Central memory CD8-positive, alpha-beta T cell (primary cell): ENCODE results near the gene ANKMY1.
A peak's percentile ranks its signal among the peaks of the same experiment; 100 is the strongest.

Source experiments
- ATAC-seq: fragments of 150-1000 bp; cut with Tn5 transposase; replicated peaks from 2 replicates; pipeline ENCODE4 v1.10.0; 2022; ENCODE audit warnings: mild to moderate bottlenecking, moderate FRiP score, moderate number of reproducible peaks; ENCODE audit not compliant: poor library complexity, severe bottlenecking; ENCODE audit errors: extremely low read depth
- DNase-seq, 2 donors: peaks; one replicate each; pipeline ENCODE4 v3.0.0; 2021; ENCODE audit warnings: low spot score in 2 of 2
- H3K27ac Mint-ChIP-seq: one replicate; pipeline ENCODE4 v1.8.0; 2022; ENCODE audit warnings: low read depth, mild to moderate bottlenecking, moderate library complexity, mixed read lengths
- H3K27me3 Mint-ChIP-seq: one replicate; pipeline ENCODE4 v1.8.0; 2022; ENCODE audit warnings: mixed read lengths
- H3K36me3 Mint-ChIP-seq: one replicate; pipeline ENCODE4 v1.8.0; 2022; ENCODE audit warnings: mild to moderate bottlenecking, moderate library complexity, mixed read lengths; ENCODE audit not compliant: insufficient read depth
- H3K4me1 Mint-ChIP-seq: one replicate; pipeline ENCODE4 v1.8.0; 2022; ENCODE audit warnings: mixed read lengths
- H3K4me3 Mint-ChIP-seq: one replicate; pipeline ENCODE4 v1.8.0; 2022; ENCODE audit warnings: mild to moderate bottlenecking, moderate library complexity, mixed read lengths
- H3K9me3 Mint-ChIP-seq: one replicate; pipeline ENCODE4 v1.8.0; 2022; ENCODE audit warnings: mixed read lengths

ANKMY1 gene

GRCh38 chr2:240479111-240479501 lies 78.7 kb downstream of the ANKMY1 start:
- H3K9me3 Mint-ChIP-seq = peaks cover 12% of the 10 kb centered on the region
- no peaks in the 10 kb centered on the region for H3K27me3 Mint-ChIP-seq
- no peaks in the 10 kb centered on the region for H3K4me1 Mint-ChIP-seq
- no peak for DNase-seq
- no peak overlapping the region for H3K27ac Mint-ChIP-seq
- H3K4me3 Mint-ChIP-seq = no peak overlapping the region
- no peak for ATAC-seq
- H3K36me3 Mint-ChIP-seq = peaks cover 2% of the 10 kb centered on the region

- H3K36me3 Mint-ChIP-seq = peaks cover 2% of the 10 kb centered on the region
- H3K4me3 Mint-ChIP-seq = no peak overlapping the region
- H3K9me3 Mint-ChIP-seq = peaks cover 12% of the 10 kb centered on the region
- H3K27ac Mint-ChIP-seq = no peak overlapping the region
- ATAC-seq (no peak), DNase-seq (no peak)
- H3K27me3 Mint-ChIP-seq = no peaks in the 10 kb centered on the region
- H3K4me1 Mint-ChIP-seq = no peaks in the 10 kb centered on the region
Measured at GRCh38 chr2:240478346-240479110, 79.3 kb downstream of the ANKMY1 start.

GRCh38 chr2:240477916-240478315 lies 79.9 kb downstream of the ANKMY1 start:
- H3K27me3 Mint-ChIP-seq = no peaks in the 10 kb centered on the region
- no peak overlapping the region for H3K27ac Mint-ChIP-seq
- ATAC-seq (no peak), DNase-seq (no peak)
- no peaks in the 10 kb centered on the region for H3K4me1 Mint-ChIP-seq
- H3K36me3 Mint-ChIP-seq = peaks cover 2% of the 10 kb centered on the region
- no peak overlapping the region for H3K4me3 Mint-ChIP-seq
- H3K9me3 Mint-ChIP-seq = peaks cover 12% of the 10 kb centered on the region

- no peak for ATAC-seq
- Mint-ChIP-seq H3K4me1 (no peaks in the 10 kb centered on the region), H3K27ac (no peak overlapping the region), H3K36me3 (no peaks in the 10 kb centered on the region), H3K9me3 (peaks cover 12% of the 10 kb centered on the region), H3K27me3 (no peaks in the 10 kb centered on the region), H3K4me3 (no peak overlapping the region)
- DNase-seq = no peak
Measured at GRCh38 chr2:240473211-240473610, 84.6 kb downstream of the ANKMY1 start.

GRCh38 chr2:240472078-240472790 lies 85.6 kb downstream of the ANKMY1 start:
- ATAC-seq = no peak
- no peak overlapping the region for H3K4me3 Mint-ChIP-seq
- peaks cover 12% of the 10 kb centered on the region for H3K9me3 Mint-ChIP-seq
- DNase-seq = peak in 1 of 2 donors; percentile 12
- no peaks in the 10 kb centered on the region for H3K27me3 Mint-ChIP-seq
- H3K4me1 Mint-ChIP-seq = no peaks in the 10 kb centered on the region
- no peak overlapping the region for H3K27ac Mint-ChIP-seq
- H3K36me3 Mint-ChIP-seq = no peaks in the 10 kb centered on the region

GRCh38 chr2:240469740-240470139 lies 88.0 kb downstream of the ANKMY1 start:
- H3K4me1 Mint-ChIP-seq = no peaks in the 10 kb centered on the region
- ATAC-seq (no peak), DNase-seq (no peak)
- H3K27ac Mint-ChIP-seq = no peak overlapping the region
- peaks cover 1% of the 10 kb centered on the region for H3K36me3 Mint-ChIP-seq
- peaks cover 4% of the 10 kb centered on the region for H3K9me3 Mint-ChIP-seq
- no peaks in the 10 kb centered on the region for H3K27me3 Mint-ChIP-seq
- no peak overlapping the region for H3K4me3 Mint-ChIP-seq

- H3K27me3 Mint-ChIP-seq = no peaks in the 10 kb centered on the region
- DNase-seq = no peak
- H3K27ac Mint-ChIP-seq = no peak overlapping the region
- H3K9me3 Mint-ChIP-seq = no peaks in the 10 kb centered on the region
- H3K4me3 Mint-ChIP-seq = no peak overlapping the region
- no peak for ATAC-seq
- no peaks in the 10 kb centered on the region for H3K4me1 Mint-ChIP-seq
- H3K36me3 Mint-ChIP-seq = peaks cover 1% of the 10 kb centered on the region
Measured at GRCh38 chr2:240469239-240469636, 88.5 kb downstream of the ANKMY1 start.

- no peaks in the 10 kb centered on the region for H3K9me3 Mint-ChIP-seq
- DNase-seq = no peak
- H3K36me3 Mint-ChIP-seq = peaks cover 1% of the 10 kb centered on the region
Measured at GRCh38 chr2:240468303-240469238, 89.2 kb downstream of the ANKMY1 start.

GRCh38 chr2:240467659-240468302 lies 90.0 kb downstream of the ANKMY1 start:
- Mint-ChIP-seq H3K36me3 (peaks cover 1% of the 10 kb centered on the region), H3K27ac (no peak overlapping the region), H3K27me3 (no peaks in the 10 kb centered on the region), H3K9me3 (no peaks in the 10 kb centered on the region), H3K4me1 (no peaks in the 10 kb centered on the region), H3K4me3 (no peak overlapping the region)
- DNase-seq (peak in 1 of 2 donors; percentile 11), ATAC-seq (no peak)

More at GRCh38 chr2:240468303-240469238, 89.2 kb downstream of the ANKMY1 start:
- H3K27ac Mint-ChIP-seq = no peak overlapping the region
- H3K4me3 Mint-ChIP-seq = no peak overlapping the region
- H3K27me3 Mint-ChIP-seq = no peaks in the 10 kb centered on the region
- no peaks in the 10 kb centered on the region for H3K4me1 Mint-ChIP-seq
- no peak for ATAC-seq

- H3K27ac Mint-ChIP-seq = no peak overlapping the region
- no peaks in the 10 kb centered on the region for H3K4me1 Mint-ChIP-seq
- H3K4me3 Mint-ChIP-seq = no peak overlapping the region
- no peaks in the 10 kb centered on the region for H3K27me3 Mint-ChIP-seq
- H3K36me3 Mint-ChIP-seq = peaks cover 1% of the 10 kb centered on the region
- no peaks in the 10 kb centered on the region for H3K9me3 Mint-ChIP-seq
- ATAC-seq (no peak), DNase-seq (peak in 1 of 2 donors; percentile 12)
Measured at GRCh38 chr2:240467149-240467642, 90.6 kb downstream of the ANKMY1 start.

GRCh38 chr2:240466579-240467148 lies 91.1 kb downstream of the ANKMY1 start:
- DNase-seq = peak in 1 of 2 donors; percentile 11
- no peak overlapping the region for H3K27ac Mint-ChIP-seq
- H3K4me3 Mint-ChIP-seq = no peak overlapping the region
- H3K9me3 Mint-ChIP-seq = no peaks in the 10 kb centered on the region
- no peak for ATAC-seq
- peaks cover 1% of the 10 kb centered on the region for H3K36me3 Mint-ChIP-seq
- no peaks in the 10 kb centered on the region for H3K4me1 Mint-ChIP-seq
- H3K27me3 Mint-ChIP-seq = no peaks in the 10 kb centered on the region
